K562 (cell line): Measurements from ENCODE around the gene MUCL3.

Experiments used
- BRF1 ChIP-seq: IDR thresholded peaks from 3 replicates; pipeline ENCODE4 v1.6.1; 2011; ENCODE audit warnings: borderline replicate concordance, mild to moderate bottlenecking; ENCODE audit not compliant: insufficient read length; ENCODE audit errors: extremely low read depth
- CBX8 ChIP-seq: fragments of 200-600 bp; sonication (generic); IDR thresholded peaks from 2 replicates; pipeline ENCODE4 v1.6.1; 2012; ENCODE audit warnings: borderline replicate concordance, mixed run types, low read depth, mild to moderate bottlenecking, moderate library complexity, mixed read lengths, low read length, control low read depth, inconsistent platforms; ENCODE audit not compliant: poor library complexity, severe bottlenecking; ENCODE audit errors: extremely low read depth
- CEBPB ChIP-seq: fragments of 450-650 bp; IDR thresholded peaks from 2 replicates; pipeline ENCODE4 v1.6.1; 2016; ENCODE audit warnings: missing genetic modification characterization, missing compliant biosample characterization
- CTCF ChIP-seq, 3 experiments: IDR thresholded peaks in 2 of 3; conservative IDR thresholded peaks in 1 of 3; 2 replicates each; pipeline ENCODE4 v1.5.1; 2011 to 2012; ENCODE audit warnings: low read length in 3 of 3, mild to moderate bottlenecking in 3 of 3, control low read depth in 2 of 3, improper control_type of control experiment in 1 of 3, inconsistent platforms in 1 of 3, low read depth in 1 of 3, mixed read lengths in 1 of 3, moderate library complexity in 1 of 3; ENCODE audit not compliant: insufficient read depth in 2 of 3
- HDAC6 ChIP-seq: IDR thresholded peaks from 2 replicates; pipeline ENCODE4 v1.6.1; 2012; ENCODE audit warnings: low read depth, mild to moderate bottlenecking, control low read depth, inconsistent platforms, low read length, moderate library complexity
- KLF1 ChIP-seq: fragments of 450-650 bp; IDR thresholded peaks from 2 replicates; pipeline ENCODE4 v1.6.1; 2016; ENCODE audit warnings: missing genetic modification characterization, missing compliant biosample characterization
- MYBL2 ChIP-seq, 2 experiments: fragments of 450-650 bp in 1 of 2; sonication (generic) in 1 of 2; formaldehyde crosslinking in 1 of 2; IDR thresholded peaks; 2 replicates each; pipeline versions ENCODE4 v1.6.1 to v1.8.1; 2017 to 2022; ENCODE audit warnings: borderline replicate concordance in 1 of 2, inconsistent platforms in 1 of 2, low read depth in 1 of 2, mild to moderate bottlenecking in 1 of 2, missing genetic modification reagents in 1 of 2, moderate library complexity in 1 of 2
- POLR2AphosphoS5 ChIP-seq: IDR thresholded peaks from 2 replicates; pipeline ENCODE4 v1.6.1; 2011; ENCODE audit warnings: mild to moderate bottlenecking, low read depth, low read length, moderate library complexity; ENCODE audit not compliant: control insufficient read depth, insufficient read depth
- ZNF318 ChIP-seq, 2 experiments: fragments of 450-650 bp; IDR thresholded peaks; 2 replicates each; pipeline ENCODE4 v1.6.1; 2016; ENCODE audit warnings: mild to moderate bottlenecking in 2 of 2, borderline replicate concordance in 1 of 2, low read depth in 1 of 2, moderate library complexity in 1 of 2

- TF ChIP-seq MYBL2 (IDR thresholded peaks at IDR 0.05; ENCODE audit: low read depth) (no peak), MYBL2 (CRISPR knock-in tag; IDR thresholded peaks at IDR 0.05; ENCODE audit: borderline replicate concordance) (no peak), ZNF318 (IDR thresholded peaks at IDR 0.05; ENCODE audit: borderline replicate concordance in 1 of 2, low read depth in 1 of 2) (no peak), CTCF (IDR thresholded peaks at IDR 0.05 in 2 of 3, conservative IDR thresholded peaks at IDR 0.05 in 1 of 3; ENCODE audit: insufficient read depth in 2 of 3, low read depth in 1 of 3, low read length in 3 of 3) (no peak), BRF1 (no peak), CBX8 (no peak), POLR2AphosphoS5 (no peak), KLF1 (tag) (no peak), CEBPB (tag) (no peak), HDAC6 (no peak)
These were observed 42.7 kb downstream of the MUCL3 start, which contains the start of gene MUC21 for GRCh38 chr6:30983439-30983838.
